Left lung (tissue), 10 donors: ENCODE results near the gene FMNL1. TPM values are rescaled to one million over a fixed set of nuclear protein-coding genes. Genes with fewer than 3 reads are reported as not detected.
A peak's percentile ranks its signal among the peaks of the same experiment; 100 is the strongest.
"Not testable (repeated sequence)": the region's sequence is repeated elsewhere in the genome, so short reads cannot be mapped to it uniquely, and the experiment has no call there.

ENCODE experiments used
- ATAC-seq: fragments of 200-7000 bp; cut with Tn5 transposase; one replicate; pipeline ENCODE4 v1.9.1; 2020; ENCODE audit warnings: moderate library complexity
- DNase-seq, 4 donors: peaks; one replicate each; pipeline ENCODE4 v3.0.0-alpha.2; 2013 to 2020
- H3K27ac ChIP-seq, 2 donors: fragments of 200-600 bp; sonication (generic) in 1 of 2; one replicate each; pipeline versions ENCODE4 v1.5.0 to v1.8.0; 2020 to 2021
- H3K27me3 ChIP-seq, 2 donors: fragments of 200-600 bp; sonication (generic) in 1 of 2; one replicate each; pipeline versions ENCODE4 v1.5.0 to v1.8.0; 2020 to 2021
- H3K36me3 ChIP-seq, 2 donors: fragments of 200-600 bp; sonication (generic) in 1 of 2; one replicate each; pipeline versions ENCODE4 v1.5.0 to v1.8.0; 2020 to 2021
- H3K4me1 ChIP-seq, 2 donors: fragments of 200-600 bp; one replicate each; pipeline ENCODE4 v1.8.0; 2021
- H3K4me3 ChIP-seq, 2 donors: fragments of 200-600 bp; sonication (generic) in 1 of 2; one replicate each; pipeline versions ENCODE4 v1.5.0 to v1.8.0; 2020 to 2021; ENCODE audit warnings: mild to moderate bottlenecking in 1 of 2
- H3K9me3 ChIP-seq, 2 donors: fragments of 200-600 bp; sonication (generic) in 1 of 2; one replicate each; pipeline versions ENCODE4 v1.5.0 to v1.8.0; 2020 to 2021
- intact Hi-C, 2 donors: fragments of 100-400 bp; cut with DNase I; formaldehyde crosslinking; loops; one replicate each; pipeline versions ENCODE4 v1.11.2 to v1.14.2; 2022
- polyA plus RNA-seq, 6 donors: library from polyadenylated mRNA; unstranded; fragments of 120-200 nt; gene quantifications; one replicate each; pipeline ENCODE4 v1.2.1, GENCODE V29; 2013; ENCODE audit not compliant: insufficient read length in 6 of 6
- total RNA-seq, 2 donors: library from RNA; stranded (reverse); fragmentation: NEBNext Ultra II Directional; extraction: Animal tissue kit (Norgen Biotek cat#: 25700); gene quantifications; one replicate each; pipeline ENCODE4 v1.2.1, GENCODE V29; 2021
- TF ChIP-seq, protein P1 (sequence below), 2 donors: fragments of 200-600 bp; sonication (generic) in 1 of 2; IDR thresholded peaks; one replicate each; pipeline versions ENCODE4 v1.5.0 to v1.8.0; 2021; ENCODE audit warnings: antibody characterized with exemption in 2 of 2
- donor health status: DM: no; HTN: yes; CAD: no.
- donor health status: DM: no; HTN: no; CAD: no.

FMNL1 gene
- total and polyA plus RNA-seq, 8 donors: 6.9 to 118 (median 9.2) TPM

DNA sequence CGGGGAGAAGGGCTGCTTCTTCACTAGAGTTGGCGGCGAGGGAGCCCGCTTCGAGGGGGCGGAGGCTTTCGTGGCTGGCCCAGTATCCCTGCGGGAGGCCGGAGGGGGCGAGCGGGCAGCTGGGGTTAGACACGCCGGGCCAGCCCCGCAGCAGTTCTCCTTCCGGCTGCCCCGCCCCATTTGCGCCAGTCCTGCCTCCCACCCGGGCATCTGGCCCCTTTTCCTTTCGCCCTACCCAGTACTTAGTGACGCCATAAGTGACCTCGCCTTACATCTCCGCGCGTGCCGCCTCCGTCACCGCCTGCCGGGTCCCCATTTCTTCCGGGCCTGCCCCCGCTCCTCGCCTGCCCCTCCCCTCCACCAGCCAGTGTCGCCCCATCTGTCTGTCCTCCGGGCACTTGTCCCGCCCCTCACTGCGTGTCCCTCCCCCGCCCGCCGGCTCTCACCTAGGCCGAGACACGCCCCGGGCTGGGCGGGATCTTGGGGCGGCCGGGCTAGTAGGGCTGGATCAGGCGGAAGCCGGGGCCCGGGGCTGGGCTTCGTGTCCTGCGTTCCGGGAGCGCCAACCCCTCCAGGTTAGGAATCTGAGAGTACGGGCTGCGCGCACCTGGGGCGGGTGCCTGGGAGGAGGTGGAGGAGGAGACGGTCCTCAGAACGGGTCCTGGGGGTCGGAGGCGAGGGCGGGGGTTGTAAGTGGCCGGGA lies 25.9 kb downstream of the FMNL1 start:
- Histone ChIP-seq H3K4me1 (peaks cover 5 to 48% of the 10 kb centered on the region in 2 donors), H3K9me3 (no peaks in the 10 kb centered on the region), H3K27me3 (no peaks in the 10 kb centered on the region), H3K36me3 (peaks cover 0 to 52% of the 10 kb centered on the region in 2 donors), H3K4me3 (peak overlapping the region; percentile 43 to 53), H3K27ac (peak overlapping the region; percentile 82 to 83)
- ATAC-seq (peak; percentile 95), DNase-seq (peak; percentile 72 to 97 (median 92))
- TF ChIP-seq, protein P1, sequence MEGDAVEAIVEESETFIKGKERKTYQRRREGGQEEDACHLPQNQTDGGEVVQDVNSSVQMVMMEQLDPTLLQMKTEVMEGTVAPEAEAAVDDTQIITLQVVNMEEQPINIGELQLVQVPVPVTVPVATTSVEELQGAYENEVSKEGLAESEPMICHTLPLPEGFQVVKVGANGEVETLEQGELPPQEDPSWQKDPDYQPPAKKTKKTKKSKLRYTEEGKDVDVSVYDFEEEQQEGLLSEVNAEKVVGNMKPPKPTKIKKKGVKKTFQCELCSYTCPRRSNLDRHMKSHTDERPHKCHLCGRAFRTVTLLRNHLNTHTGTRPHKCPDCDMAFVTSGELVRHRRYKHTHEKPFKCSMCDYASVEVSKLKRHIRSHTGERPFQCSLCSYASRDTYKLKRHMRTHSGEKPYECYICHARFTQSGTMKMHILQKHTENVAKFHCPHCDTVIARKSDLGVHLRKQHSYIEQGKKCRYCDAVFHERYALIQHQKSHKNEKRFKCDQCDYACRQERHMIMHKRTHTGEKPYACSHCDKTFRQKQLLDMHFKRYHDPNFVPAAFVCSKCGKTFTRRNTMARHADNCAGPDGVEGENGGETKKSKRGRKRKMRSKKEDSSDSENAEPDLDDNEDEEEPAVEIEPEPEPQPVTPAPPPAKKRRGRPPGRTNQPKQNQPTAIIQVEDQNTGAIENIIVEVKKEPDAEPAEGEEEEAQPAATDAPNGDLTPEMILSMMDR (IDR thresholded peaks at IDR 0.05): no peak
- intact Hi-C loops: no loop called here

DNA sequence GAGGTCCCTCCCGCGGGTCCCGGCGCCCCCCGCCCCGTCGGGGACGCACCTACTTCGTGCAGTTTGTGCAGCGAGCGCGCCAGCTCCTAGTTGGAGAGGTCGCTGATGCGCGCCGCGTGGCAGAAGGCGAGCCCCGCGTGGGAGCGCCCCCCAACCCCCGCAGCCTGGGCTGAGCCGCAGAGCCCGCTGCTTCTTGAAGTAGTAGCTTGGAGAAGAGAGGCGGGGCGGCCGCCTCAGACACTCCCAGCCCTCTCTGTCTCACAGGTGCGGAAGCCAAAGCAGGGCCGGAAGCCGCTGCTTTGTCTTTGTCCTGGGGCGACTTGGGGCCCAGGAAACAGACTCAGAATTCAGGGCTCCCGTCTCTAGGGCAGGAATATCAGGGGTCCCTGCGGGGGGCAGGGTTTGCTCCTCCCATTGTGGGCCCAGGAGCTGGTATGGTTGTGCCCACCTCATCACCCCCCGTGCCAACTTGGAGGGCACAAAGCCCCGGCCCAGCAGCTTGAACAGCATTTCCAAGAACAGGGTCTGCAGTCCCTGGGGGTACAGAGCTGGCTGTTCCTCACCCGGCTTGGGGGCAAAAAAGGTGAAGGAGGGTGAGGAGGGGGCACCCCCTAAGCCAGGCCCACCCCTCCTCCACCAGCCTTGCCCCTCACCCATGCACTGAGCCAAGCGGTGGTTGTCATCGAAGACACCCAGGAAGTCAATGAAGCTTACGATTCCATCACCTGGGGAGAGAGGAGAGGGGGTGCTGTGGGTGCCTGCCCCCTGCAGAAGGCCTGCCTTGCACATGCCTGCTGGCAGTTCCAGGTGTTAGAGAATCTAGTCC lies 26.7 kb downstream of the FMNL1 start:
- TF ChIP-seq, protein P1 (IDR thresholded peaks at IDR 0.05): no peak
- ATAC-seq (peak; percentile 76), DNase-seq (peak in 3 of 4 donors; percentile 36 to 89 (median 71))
- peaks cover 0 to 45% of the 10 kb centered on the region in 2 donors for H3K36me3 ChIP-seq
- peaks cover 5 to 53% of the 10 kb centered on the region in 2 donors for H3K4me1 ChIP-seq
- intact Hi-C loops: no loop called here
- peak overlapping the region; percentile 43 to 53 for H3K4me3 ChIP-seq
- H3K9me3 ChIP-seq: no peaks in the 10 kb centered on the region
- no peaks in the 10 kb centered on the region for H3K27me3 ChIP-seq
- H3K27ac ChIP-seq: peak overlapping the region; percentile 82 to 83

DNA sequence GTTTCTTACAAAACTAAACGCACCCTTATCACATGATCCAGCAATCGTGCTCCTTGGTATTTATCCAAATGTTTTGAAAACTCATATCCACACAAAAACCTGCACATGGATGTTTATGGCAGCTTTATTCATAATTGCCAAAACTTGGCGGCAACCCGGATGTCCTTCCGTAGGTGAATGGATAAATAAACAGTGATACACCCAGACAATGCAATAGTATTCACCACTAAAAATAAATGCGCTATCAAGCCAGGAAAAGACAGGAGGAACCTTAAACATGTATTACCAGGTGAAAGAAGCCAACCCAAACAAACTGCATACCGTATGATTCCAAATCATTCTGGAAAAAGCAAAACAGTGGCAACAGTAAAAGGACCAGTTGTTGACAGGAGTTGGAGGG lies 30.2 kb downstream of the FMNL1 start:
- intact Hi-C loops: no loop called here
- H3K27ac ChIP-seq: no peak overlapping the region
- no peak for DNase-seq
- H3K9me3 ChIP-seq: no peaks in the 10 kb centered on the region
- TF ChIP-seq, protein P1 (IDR thresholded peaks at IDR 0.05): no peak
- H3K27me3 ChIP-seq: no peaks in the 10 kb centered on the region
- H3K4me1 ChIP-seq: peaks cover 0 to 42% of the 10 kb centered on the region in 2 donors
- H3K36me3 ChIP-seq: peaks cover 0 to 9% of the 10 kb centered on the region in 2 donors
- no peak overlapping the region for H3K4me3 ChIP-seq
- ATAC-seq: no peak

DNA sequence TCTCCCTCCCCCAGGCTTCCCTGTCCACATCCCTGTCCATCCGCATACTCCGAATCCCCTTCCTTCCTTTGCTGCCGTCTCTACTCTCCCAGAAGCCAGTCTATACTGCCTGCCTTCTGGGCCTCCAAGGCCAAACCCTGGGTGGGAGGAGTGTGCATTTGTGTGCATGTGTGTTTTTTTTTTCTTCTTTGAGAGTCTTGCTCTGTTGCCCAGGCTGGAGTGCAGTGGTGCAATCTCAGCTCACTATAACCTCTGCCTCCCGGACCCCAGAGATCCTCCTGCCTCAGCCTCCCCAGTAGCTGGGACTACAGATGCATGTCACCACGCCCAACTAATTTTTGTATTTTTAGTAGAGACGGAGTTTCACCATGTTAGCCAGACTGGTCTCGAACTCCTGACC lies 31.6 kb downstream of the FMNL1 start:
- H3K36me3 ChIP-seq, H3K9me3 ChIP-seq, ATAC-seq, H3K4me3 ChIP-seq, H3K27me3 ChIP-seq, intact Hi-C loops, H3K27ac ChIP-seq: not testable (repeated sequence)
- DNase-seq: peak in 1 of 4 donors; percentile 5
- peaks cover 0 to 31% of the 10 kb centered on the region in 2 donors for H3K4me1 ChIP-seq

DNA sequence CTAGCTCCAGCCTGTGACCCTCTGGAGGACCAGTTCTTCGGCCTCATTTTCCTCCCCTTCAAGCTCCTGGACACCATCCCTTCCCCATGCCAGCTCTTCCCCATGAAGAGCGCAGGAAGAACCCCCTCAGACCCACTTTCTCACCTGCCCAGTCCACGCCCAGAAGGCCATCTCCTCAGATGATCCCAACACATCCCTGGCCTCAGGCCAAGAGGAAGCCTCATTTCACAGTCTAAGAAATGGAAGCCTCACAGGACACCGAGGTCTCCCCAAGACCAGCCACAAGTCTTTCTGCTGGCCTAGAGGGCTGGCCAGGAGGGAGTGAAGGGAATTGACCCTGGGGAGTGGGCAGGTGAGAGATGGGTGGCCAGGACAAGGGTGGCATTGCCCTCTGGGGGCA lies 32.2 kb downstream of the FMNL1 start:
- H3K9me3 ChIP-seq: no peaks in the 10 kb centered on the region
- no peak for ATAC-seq
- DNase-seq: no peak
- no peaks in the 10 kb centered on the region for H3K27me3 ChIP-seq
- peaks cover 0 to 24% of the 10 kb centered on the region in 2 donors for H3K4me1 ChIP-seq
- H3K4me3 ChIP-seq: no peak overlapping the region
- intact Hi-C loops: no loop called here
- H3K27ac ChIP-seq: no peak overlapping the region
- TF ChIP-seq, protein P1 (IDR thresholded peaks at IDR 0.05): no peak
- H3K36me3 ChIP-seq: peaks cover 0 to 6% of the 10 kb centered on the region in 2 donors
